Mammary epithelial cell (primary cell): ENCODE results near the gene ADIPOQ.
"Not testable (repeated sequence)": the region's sequence is repeated elsewhere in the genome, so short reads cannot be mapped to it uniquely, and the experiment has no call there.

Source experiments
- EZH2 ChIP-seq: IDR thresholded peaks from 2 replicates; pipeline ENCODE4 v1.6.1; 2012; ENCODE audit warnings: low read length, inconsistent platforms, borderline replicate concordance
- TF ChIP-seq, protein P1 (sequence below), 2 donors: IDR thresholded peaks in 1 of 2; conservative IDR thresholded peaks in 1 of 2; 2 replicates each; pipeline ENCODE4 v1.5.1; 2011 to 2012; ENCODE audit warnings: inconsistent platforms in 2 of 2, low read length in 2 of 2, mild to moderate bottlenecking in 2 of 2, control low read depth in 1 of 2, low read depth in 1 of 2; ENCODE audit not compliant: insufficient read depth in 1 of 2; ENCODE audit errors: extremely low read depth in 1 of 2

DNA sequence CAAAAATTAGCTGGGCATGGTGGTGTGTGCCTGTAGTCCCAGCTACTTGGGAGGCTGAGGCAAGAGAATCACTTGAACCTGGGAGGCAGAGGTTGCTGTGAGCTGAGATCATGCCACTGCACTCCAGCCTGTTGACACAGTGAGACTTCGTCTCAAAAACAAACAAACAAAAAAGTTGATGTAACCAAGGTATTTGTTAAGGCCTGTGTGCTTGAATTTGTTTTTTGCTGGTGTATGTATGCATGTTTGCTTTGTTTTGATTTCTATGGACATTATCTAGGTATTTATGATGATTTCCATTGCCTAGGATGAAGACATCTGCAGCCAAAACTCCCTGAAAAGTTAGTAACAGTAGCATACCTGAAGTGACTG is 20.1 kb upstream of the ADIPOQ start:
- not testable (repeated sequence) for TF ChIP-seq EZH2
- TF ChIP-seq, protein P1, sequence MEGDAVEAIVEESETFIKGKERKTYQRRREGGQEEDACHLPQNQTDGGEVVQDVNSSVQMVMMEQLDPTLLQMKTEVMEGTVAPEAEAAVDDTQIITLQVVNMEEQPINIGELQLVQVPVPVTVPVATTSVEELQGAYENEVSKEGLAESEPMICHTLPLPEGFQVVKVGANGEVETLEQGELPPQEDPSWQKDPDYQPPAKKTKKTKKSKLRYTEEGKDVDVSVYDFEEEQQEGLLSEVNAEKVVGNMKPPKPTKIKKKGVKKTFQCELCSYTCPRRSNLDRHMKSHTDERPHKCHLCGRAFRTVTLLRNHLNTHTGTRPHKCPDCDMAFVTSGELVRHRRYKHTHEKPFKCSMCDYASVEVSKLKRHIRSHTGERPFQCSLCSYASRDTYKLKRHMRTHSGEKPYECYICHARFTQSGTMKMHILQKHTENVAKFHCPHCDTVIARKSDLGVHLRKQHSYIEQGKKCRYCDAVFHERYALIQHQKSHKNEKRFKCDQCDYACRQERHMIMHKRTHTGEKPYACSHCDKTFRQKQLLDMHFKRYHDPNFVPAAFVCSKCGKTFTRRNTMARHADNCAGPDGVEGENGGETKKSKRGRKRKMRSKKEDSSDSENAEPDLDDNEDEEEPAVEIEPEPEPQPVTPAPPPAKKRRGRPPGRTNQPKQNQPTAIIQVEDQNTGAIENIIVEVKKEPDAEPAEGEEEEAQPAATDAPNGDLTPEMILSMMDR (conservative IDR thresholded peaks at IDR 0.05 in 1 of 2, IDR thresholded peaks at IDR 0.05 in 1 of 2; ENCODE audit: extremely low read depth in 1 of 2, insufficient read depth in 1 of 2, low read depth in 1 of 2, low read length in 2 of 2) = not testable (repeated sequence)
